Spleen (tissue), 7 donors: Measurements from ENCODE around the gene MAP1A.
"Not testable (repeated sequence)": the region's sequence is repeated elsewhere in the genome, so short reads cannot be mapped to it uniquely, and the experiment has no call there.

ENCODE experiments used
- CTCF ChIP-seq, 11 experiments: fragments of 200-600 bp in 7 of 11; fragments of 450-650 bp in 4 of 11; sonication (generic) in 4 of 11; IDR thresholded peaks in 8 of 11; conservative IDR thresholded peaks in 3 of 11; 1 replicate in 7 of 11; 2 replicates in 4 of 11; pipeline versions ENCODE4 v1.4.0 to v1.8.0; 2016 to 2021; ENCODE audit warnings: antibody characterized with exemption in 11 of 11, inconsistent platforms in 4 of 11, mild to moderate bottlenecking in 1 of 11
- POLR2A ChIP-seq, 3 donors: fragments of 450-650 bp; IDR thresholded peaks; one replicate each; pipeline ENCODE4 v1.5.1; 2017; ENCODE audit warnings: antibody characterized with exemption in 3 of 3, mild to moderate bottlenecking in 1 of 3
- POLR2AphosphoS5 ChIP-seq, 3 donors: sonication (generic); formaldehyde crosslinking; IDR thresholded peaks; one replicate each; pipeline ENCODE4 v1.5.1; 2017; ENCODE audit warnings: antibody characterized with exemption in 3 of 3
- donor health status: DM: no; HTN: no; CAD: no; lungs with moderate emphysema.
- donor health status: DM: no; HTN: no; CAD: no.
- donor health status: DM: no; HTN: no; CAD: no.

- TF ChIP-seq POLR2A (IDR thresholded peaks at IDR 0.05); CTCF (IDR thresholded peaks at IDR 0.05 in 8 of 11, conservative IDR thresholded peaks at IDR 0.05 in 3 of 11); POLR2AphosphoS5 (IDR thresholded peaks at IDR 0.05): not testable (repeated sequence)
These were observed 46.4 kb downstream of the MAP1A start for GRCh38 chr15:43563793-43564192.
